Uterus (tissue), 2 donors: ENCODE results near the gene ESPN.
"Not testable (repeated sequence)": the region's sequence is repeated elsewhere in the genome, so short reads cannot be mapped to it uniquely, and the experiment has no call there.

Source experiments
- CTCF ChIP-seq, 4 experiments: fragments of 200-600 bp in 2 of 4; fragments of 450-650 bp in 2 of 4; sonication (generic) in 2 of 4; IDR thresholded peaks; one replicate each; pipeline ENCODE4 v1.5.1; 2016 to 2019; ENCODE audit warnings: antibody characterized with exemption in 4 of 4, mild to moderate bottlenecking in 2 of 4, moderate library complexity in 1 of 4
- POLR2A ChIP-seq, 2 donors: fragments of 450-650 bp; IDR thresholded peaks; one replicate each; pipeline ENCODE4 v1.6.1; 2016; ENCODE audit warnings: antibody characterized with exemption in 2 of 2, mild to moderate bottlenecking in 1 of 2, moderate library complexity in 1 of 2

GRCh38 chr1:6395130-6395529 is 29.4 kb upstream of the ESPN start:
- TF ChIP-seq CTCF, POLR2A (IDR thresholded peaks at IDR 0.05): not testable (repeated sequence)
